ENCODE data around the gene PRR7.

The PRR7 gene

GRCh38 chr5:177423671-177424070, 22.9 kb upstream of the PRR7 start:
- no peak for DNase-seq (ENCODE audit: low spot score)

DNA sequence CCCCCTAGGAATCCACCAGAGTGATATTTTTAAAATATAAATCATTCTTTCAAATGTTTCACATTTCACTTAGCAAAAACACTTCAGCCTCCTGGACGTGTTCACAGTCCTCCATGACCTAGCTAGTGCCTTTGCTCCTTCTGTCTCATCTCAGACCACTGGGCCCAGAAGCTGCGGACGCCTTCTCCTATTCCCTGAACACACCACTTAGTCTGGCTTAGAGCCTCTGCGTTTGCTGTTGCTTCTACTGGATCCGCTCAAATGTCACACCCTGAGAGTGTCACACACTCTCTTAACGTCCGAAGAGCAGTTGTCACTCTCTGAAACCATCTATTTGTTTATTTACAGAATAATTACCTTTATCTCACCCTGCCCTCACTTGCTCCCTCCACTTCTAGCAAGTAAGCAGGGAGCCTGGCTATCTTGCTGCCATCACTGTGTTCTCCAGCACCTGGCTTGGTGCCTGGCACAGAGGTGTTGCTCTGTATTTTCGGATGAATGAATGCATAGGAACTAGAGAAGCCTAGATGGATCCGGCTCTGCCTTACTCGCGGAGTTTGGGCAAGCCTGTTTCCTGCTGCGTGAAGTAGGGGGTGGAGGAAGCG, 21.3 kb upstream of the PRR7 start:
- DNase-seq (ENCODE audit: low spot score): no peak

- DNase-seq (ENCODE audit: low spot score): peak; percentile 100
Observed at GRCh38 chr5:177425801-177426565, 20.6 kb upstream of the PRR7 start.

DNA sequence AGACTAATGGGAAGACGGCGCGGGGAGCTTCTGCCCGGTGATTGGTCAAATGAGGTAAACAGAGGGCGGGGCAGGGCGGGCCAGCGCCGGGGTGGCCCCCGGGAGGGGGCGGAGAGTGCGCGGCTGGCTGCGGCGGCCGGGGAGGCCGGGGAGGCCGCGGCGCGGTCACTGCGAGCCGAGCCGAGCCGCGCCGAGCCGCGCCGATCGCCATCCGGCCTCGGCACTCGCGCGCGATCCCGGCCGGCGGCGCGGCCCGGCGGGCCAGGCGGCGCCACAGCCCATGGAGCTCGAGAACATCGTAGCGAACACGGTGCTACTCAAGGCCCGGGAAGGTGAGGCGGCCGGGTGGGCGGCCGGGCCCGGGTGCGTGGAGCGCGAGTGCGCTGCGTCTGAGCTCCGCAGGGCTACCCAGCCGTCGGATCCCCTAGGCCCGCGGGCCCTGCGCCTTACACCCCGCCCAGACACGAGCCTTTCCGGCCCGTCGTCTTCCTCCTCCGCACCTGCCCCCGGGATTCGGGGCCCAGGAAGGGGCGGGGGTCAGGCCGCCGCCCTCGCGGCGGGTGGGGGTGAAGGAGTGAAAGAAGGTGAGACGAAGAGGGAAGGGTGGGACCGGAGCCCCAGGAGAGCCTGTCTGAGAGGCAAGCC, 19.9 kb upstream of the PRR7 start, which contains the start of gene GRK6:
Gene GRK6, plus strand, starts transcription at position 111 of the 645 bp plus-strand sequence. Its CDS starts 170 bp downstream, at position 281.
- DNase-seq (ENCODE audit: low spot score): no peak

DNA sequence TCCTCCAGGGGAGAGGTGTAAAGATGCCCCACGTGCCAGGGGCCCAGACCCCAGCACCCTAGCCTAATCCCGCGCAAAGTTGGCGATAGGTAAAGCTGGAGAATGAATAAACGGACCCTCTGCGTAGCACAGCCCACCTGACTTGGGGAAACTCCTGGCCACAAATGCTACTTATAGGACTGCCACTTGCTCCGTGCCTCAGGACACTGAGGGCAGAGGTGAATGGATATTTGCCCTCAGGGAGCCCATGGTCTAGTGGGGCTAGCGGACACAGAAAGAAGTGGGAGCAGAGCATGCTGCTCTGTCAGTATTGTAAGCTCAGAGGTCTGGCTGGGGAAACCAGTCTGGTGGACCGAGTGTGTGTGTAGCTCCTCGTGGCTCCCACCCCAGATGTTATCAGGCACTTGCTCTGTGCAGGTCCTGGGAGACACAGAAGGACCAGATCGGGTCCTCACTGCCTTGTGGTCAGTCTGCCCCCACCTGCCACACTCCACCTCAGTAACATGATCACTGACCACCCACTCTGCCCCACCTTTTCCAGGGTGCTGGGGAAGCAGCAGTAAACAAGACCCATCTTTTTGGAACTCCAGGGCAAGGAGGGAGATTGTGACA, 19.3 kb upstream of the PRR7 start:
- peak; percentile 50 for DNase-seq (ENCODE audit: low spot score)

- no peak for DNase-seq (ENCODE audit: low spot score)
Observed at GRCh38 chr5:177427919-177428573, 18.6 kb upstream of the PRR7 start.

- no peak for DNase-seq (ENCODE audit: low spot score)
Observed at GRCh38 chr5:177428574-177429217, 17.9 kb upstream of the PRR7 start.

DNA sequence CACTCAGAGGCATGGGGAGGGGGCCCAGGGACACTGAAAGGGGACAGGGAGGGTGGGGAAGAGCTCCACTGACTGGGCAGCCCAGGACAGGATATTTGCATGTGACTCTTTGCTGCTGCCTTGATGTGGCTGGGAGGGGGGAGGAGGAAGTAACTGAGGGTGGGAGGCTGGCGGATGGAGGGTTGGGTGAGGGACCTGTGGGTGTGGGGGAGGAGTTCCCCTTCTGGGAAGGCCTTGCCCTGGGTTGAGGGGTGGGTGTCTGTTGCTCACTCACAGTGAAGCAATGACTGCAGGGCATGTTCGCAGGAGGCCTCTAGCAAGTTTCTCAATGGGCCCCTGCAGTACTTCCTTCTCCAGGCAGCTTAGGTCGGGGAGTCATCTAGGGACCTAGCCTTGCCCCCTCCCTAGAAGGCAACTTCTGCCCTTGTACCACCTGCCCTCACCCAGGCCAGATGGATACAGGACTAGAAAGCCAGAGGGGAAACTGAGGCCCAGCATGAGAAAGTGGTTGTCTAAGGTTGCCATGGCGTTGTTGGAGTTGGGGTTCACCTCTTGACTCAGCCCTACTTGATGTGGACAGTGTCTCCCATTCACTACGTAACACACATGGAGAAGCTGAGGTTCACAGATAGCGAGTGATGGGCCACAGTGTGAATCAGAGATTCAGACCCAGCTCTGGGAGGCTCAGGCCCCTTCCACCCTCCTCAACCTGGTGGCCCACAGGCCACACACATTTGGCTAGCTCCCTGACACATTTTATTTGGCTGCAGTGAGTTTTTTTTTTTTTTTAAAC, 17.2 kb upstream of the PRR7 start:
- DNase-seq (ENCODE audit: low spot score): no peak

GRCh38 chr5:177430140-177430951, 16.3 kb upstream of the PRR7 start:
- DNase-seq (ENCODE audit: low spot score): no peak

GRCh38 chr5:177430972-177431316, 15.7 kb upstream of the PRR7 start:
- no peak for DNase-seq (ENCODE audit: low spot score)

DNA sequence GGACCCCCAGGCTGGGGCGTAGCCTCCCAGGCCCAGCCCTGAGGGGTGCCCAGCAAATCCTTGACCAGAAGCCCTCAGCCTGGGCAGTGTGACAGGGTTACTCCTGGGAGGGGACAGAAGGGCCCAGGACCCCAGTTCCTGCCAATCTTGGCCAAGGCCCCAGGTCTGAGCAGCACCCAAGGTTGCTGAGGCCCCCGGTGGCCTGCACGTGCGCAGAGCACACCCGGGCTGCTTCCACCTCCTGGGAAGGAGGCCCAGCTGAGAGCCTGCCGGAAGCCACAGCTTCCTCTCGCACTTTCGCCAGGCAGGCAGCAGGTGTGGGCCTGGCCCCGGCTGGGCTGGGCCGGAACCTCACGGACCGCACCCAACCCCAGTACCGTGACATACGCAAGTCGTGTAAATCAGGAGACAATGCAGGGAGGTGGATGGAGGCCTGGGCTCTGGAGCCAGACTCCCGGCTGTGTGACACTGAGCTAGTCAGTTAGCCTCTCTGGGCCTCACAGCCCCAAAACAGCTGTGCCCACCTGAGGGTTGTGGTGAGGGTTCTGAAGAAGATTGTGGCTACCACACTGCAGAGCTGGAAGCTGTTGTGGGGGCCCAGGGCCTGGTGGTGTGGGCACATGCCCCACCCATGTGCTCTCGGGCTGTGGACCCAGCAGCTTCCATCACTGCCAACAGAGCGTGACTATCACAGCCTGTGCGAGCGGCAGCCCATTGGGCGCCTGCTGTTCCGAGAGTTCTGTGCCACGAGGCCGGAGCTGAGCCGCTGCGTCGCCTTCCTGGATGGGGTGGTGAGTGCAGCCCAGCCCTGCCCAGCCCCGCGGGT, 15.1 kb upstream of the PRR7 start:
- no peak for DNase-seq (ENCODE audit: low spot score)

- DNase-seq (ENCODE audit: low spot score): no peak
Observed at GRCh38 chr5:177432143-177432838, 14.3 kb upstream of the PRR7 start.

DNA sequence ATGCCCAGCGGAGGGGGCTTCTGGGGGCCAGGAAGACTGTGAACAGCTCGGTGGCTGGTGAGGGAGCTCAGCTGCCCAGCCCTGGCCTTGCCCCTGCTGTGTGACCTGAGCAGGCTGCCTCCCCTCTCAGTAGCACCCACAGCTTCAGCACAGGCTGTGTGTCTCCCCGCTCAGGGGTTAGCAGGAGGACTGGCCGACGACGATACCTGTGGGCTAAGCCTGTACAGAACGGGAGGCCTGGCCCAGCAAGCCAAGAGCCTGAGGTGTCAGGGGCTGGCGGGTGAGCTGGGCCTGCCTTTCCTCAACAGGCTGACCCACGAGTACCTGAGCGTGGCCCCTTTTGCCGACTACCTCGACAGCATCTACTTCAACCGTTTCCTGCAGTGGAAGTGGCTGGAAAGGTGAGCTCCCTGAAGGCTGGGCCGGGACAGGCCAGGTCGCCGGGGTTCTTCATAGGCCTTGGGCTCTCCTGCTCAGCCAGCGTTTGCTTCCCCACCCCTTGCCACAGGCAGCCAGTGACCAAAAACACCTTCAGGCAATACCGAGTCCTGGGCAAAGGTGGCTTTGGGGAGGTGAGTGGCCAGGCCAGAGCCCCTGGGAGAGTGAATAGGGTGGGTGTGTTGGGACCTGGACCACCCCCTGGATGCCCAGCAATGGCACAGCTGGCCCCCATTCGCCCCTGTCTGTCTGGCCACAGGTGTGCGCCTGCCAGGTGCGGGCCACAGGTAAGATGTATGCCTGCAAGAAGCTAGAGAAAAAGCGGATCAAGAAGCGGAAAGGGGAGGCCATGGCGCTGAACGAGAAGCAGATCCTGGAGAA, 13.6 kb upstream of the PRR7 start:
- no peak for DNase-seq (ENCODE audit: low spot score)

GRCh38 chr5:177433658-177434217, 12.9 kb upstream of the PRR7 start:
- no peak for DNase-seq (ENCODE audit: low spot score)

- DNase-seq (ENCODE audit: low spot score): peak; percentile 54
Observed at GRCh38 chr5:177434437-177434836, 12.2 kb upstream of the PRR7 start.

- DNase-seq (ENCODE audit: low spot score): no peak
Observed at GRCh38 chr5:177434942-177435738, 11.5 kb upstream of the PRR7 start.
